CD4-positive, alpha-beta T cell treated with Interferon alpha-2 for 1 hour (primary cell): ENCODE measurements around the gene SLC48A1.
"Not testable (repeated sequence)": the region's sequence is repeated elsewhere in the genome, so short reads cannot be mapped to it uniquely, and the experiment has no call there.

ENCODE experiments used
- DNase-seq, 2 donors: peaks; one replicate each; pipeline ENCODE4 v3.0.0-alpha.2; 2020 to 2022

Gene SLC48A1

DNA sequence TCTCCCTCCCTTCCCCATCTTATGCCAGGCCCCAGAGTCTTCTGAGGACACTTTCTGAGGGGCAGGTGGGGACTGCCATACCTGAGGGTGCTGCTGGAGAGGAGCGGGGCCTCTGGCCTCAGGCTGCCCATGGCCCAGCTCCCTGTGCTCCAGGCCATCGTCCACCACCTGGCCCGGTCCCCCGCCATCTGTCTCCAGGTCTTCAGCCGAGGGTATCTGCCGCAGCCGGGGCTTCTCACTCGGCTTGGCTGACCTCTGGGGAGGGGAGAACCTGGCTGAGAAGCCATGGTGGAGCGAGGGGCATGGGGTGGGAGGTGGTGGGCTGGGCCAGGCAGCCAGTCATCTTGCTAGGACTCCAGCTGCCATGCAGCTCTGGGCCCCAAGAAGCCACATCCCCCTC, 21.6 kb downstream of the SLC48A1 start:
- no peak for DNase-seq

DNA sequence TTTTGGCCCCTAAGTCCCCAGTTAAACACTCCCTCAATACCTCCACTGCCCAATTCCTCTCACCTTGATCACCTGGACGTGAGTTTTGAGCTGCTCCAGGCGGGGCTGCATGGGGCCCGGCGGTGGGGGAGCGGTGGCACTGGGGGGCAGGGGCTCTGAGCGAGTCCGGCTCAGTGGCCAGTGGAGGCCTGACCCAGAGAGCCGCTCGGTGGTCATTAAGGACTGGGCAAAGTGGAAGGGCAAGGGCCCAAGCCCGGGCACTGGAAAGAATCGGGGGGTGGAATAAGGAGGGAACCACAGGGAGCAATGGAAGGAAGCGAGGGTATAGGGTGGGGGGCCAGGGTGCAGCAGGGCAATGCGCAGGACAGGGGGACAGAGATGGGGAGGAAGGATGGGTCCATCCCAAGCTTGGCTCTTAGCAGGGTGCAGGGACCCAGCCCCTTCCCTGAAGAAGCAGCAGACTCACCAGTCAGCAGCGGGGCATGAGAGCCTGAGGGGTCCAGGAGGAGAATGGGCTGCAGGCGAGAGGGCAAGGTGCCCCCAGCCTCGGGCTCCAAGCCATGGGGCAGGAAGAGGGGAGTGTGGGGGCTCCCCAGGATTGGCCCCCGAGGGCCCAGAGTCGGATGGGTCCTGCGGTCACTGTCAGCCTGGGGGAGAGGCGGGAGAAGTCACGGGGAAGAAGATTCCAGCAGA, 22.2 kb downstream of the SLC48A1 start:
- DNase-seq, result no peak

GRCh38 chr12:47795814-47796411, 22.9 kb downstream of the SLC48A1 start:
- DNase-seq, result no peak

GRCh38 chr12:47797441-47797840, 24.4 kb downstream of the SLC48A1 start:
- peak; percentile 49 to 60 for DNase-seq

DNA sequence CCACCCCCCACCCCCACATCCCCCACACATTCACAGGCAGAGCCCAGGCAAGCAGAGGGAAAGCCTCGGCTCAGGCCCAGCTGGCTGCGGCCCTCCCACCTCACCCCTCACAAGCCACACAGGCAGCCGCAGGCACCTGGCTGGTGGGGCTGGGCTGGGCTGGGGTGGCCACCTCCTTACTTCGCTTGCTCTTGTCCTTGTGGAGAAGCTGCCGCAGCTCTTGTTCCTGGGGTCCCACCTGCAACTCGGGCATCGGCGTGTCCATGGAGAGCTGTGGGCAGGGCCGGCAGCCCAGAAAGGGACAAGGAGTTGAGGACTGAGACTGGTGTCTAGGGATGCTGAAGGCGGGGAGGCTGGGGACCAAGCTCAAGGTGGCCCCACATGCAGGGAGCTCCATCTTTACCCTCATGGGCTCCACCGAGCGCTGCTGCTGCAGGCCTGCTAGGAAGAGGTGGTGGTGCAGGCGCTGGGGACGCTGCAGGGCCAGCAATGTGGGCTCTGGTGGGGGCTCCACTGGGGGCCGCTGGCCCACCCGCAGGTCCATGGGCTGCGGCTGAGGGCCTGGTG, 25.4 kb downstream of the SLC48A1 start:
- no peak for DNase-seq

DNA sequence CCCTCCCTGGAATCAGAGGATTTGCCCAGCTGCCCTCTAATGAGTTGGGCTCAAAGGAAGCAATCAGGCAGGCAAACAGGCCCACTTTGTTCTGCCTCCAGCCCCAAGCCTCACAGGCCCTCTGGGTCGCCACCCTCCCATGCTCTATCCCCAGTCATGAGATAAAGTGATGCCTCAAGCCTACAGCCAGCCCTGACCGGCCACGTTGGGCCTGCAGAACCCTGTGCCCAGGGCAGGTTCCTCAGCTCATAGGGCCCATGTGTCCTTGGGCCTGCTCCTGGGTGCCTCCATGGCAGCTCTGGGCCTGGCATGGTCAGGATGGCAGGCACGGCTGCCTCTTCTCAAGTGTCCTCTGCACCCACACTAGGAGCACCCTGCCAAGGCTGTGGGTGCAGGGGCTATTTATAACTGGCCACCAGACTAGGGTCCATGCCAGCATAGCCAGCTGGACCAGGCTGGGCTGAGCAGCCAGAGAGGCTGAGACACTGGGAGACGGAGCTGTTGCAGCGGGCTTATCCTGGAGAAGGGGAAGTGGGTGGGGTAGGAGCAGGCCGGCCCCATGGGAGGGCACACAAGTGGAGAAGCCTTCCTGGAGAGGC, 26.4 kb downstream of the SLC48A1 start:
- DNase-seq, result no peak

DNA sequence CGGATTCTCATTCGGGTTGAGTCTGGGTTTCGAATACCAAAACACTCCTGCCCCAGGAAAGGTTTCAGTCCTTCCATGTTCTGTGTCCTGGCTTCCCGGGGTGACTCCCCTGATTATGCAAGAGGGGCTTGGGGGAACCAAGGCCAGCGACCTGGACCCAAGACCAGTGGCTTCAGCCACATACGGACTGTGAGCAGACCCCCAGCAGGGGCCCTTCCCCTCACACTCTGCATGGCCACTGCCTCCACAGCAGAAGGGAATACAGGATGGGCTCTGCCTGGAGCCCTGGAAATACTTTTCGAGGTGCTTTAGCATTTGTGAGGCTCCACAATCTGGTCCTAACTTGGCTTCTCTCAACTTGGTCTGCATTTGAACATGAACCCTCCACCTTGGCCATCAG, 27.5 kb downstream of the SLC48A1 start:
- DNase-seq, result no peak

DNA sequence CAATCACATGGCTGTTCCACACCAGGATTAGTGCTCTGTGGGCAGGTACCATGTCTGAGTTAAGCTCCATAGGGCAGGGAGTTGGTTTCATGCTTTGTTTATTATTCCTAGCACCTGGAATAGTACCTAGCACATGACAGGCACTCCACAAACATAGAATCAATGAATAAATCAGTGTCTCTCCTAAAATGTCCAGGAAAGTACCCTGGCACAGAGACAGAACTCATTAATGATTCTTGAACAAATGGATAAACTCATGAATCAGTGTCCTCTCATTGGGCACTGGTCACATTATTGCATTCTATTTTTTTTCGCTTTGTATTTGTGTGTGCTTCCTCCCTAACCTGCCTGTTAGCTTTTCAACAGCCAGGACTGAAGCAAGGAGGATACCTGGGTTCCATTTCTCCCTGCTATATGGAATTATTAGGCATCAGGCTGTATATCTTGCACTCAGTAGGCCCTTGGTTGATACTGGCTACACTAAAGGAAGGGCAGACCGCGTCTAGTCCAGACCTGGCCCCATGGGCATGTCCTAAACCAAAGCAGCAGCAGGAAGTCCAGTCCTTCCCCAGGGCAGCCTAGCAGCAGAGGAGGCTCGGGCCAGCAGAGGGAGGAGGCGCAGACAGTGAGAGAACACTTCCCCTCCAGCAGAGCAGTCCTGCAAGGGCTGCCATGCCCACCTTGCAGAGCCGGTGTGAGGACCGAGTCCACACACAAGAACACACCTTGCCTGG, 28.3 kb downstream of the SLC48A1 start:
- peak in 1 of 2 donors; percentile 27 for DNase-seq

DNA sequence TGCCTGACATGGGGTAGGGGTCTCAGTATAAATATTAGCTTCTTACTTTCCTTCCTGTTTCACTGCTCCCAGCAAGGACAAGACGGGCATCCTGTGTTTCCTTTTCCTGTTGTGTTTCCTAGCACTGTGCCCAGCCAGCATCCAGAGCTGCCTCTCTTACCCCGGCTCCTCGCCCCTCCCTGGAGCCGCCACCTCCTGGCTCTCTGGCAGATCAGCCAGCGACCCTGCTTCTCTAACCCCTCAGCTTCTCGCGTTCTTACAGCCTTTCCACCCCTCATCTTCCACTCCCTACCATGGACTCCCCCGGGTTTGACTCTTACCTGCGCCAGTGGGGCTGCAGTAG, 28.8 kb downstream of the SLC48A1 start:
- no peak for DNase-seq

DNA sequence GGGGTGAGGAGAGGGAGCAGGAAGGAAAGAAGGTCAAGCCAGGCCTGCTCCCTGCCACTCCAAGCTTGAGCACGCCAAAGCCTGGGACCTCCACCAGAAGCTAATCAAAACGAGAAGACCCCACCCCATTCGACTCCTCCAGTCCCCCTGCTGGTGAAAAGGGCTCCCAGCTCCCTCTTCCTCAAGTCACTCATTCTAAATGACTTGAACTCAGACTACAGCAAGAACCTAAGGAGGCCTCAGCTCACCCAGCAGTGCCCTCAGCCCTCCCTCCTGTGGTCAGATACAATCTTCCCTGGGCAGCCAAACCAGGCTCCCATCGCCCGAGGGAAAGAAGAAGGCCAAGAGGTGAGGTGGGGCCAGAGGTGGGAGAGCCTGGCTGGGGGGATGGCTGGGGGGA, 29.3 kb downstream of the SLC48A1 start:
- DNase-seq, result no peak

- DNase-seq, result peak in 1 of 2 donors; percentile 26
These were observed 30.3 kb downstream of the SLC48A1 start for GRCh38 chr12:47803191-47803875.

DNA sequence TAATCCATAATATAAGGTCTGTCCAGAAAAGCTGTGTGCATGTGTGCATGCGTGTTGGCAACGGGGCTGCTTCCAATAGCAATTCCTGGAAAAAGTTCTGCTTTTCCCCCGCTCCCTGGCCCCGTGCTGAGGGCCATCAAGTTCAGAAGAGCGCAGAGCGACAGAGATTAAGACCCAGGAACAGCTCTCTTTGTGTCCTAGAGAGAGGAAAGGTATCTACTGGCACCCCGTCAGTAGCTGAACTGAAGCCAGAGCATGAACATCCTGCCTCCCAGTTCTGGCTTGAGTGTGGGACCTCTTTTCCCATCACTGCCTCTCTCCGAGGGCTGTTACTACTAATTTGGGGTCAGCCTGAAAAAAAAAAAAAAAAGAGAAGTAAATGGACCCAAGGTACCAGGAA, 31.1 kb downstream of the SLC48A1 start:
- no peak for DNase-seq

DNA sequence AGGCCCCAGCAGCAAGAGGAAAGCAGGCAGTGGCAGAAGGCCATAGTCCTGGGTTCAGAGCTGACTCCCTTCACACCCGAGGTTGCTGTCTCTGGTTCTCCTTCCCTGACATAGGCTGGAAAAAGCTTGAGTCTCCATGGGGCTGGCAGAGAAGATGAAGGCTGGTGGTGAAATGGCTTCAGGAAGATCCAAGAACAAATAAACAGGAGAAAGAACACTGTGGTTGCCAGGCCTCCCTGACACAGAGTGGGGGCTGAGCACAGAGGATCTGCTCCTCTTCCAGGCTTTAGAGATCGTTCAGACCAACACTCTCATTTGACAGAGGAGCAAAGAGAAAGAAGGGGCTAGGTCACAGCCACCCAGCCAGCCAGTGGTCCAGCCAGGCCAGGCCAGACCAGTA, 32.4 kb downstream of the SLC48A1 start:
- no peak for DNase-seq

DNA sequence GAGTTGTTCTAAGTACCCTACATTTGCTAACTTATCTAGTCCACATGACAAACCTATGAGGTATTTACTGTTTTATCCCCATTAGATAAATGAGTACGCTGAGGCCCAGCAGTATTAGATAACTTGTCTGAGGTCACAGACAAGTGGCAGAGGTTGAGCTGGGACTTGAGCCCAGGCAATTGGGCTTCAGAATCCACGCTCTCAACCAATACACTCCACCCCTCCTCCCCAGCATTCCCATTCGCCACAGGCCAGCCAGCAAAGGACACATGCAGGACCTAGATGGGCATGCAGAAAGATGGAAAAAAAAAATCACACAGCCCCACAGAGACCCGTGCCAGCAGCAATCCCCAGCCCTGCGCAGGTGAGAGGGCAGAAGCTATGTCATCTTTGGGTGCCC, 34.3 kb downstream of the SLC48A1 start:
- no peak for DNase-seq

- peak; percentile 90 to 92 for DNase-seq
These were observed 35.0 kb downstream of the SLC48A1 start for GRCh38 chr12:47808050-47808449.

DNA sequence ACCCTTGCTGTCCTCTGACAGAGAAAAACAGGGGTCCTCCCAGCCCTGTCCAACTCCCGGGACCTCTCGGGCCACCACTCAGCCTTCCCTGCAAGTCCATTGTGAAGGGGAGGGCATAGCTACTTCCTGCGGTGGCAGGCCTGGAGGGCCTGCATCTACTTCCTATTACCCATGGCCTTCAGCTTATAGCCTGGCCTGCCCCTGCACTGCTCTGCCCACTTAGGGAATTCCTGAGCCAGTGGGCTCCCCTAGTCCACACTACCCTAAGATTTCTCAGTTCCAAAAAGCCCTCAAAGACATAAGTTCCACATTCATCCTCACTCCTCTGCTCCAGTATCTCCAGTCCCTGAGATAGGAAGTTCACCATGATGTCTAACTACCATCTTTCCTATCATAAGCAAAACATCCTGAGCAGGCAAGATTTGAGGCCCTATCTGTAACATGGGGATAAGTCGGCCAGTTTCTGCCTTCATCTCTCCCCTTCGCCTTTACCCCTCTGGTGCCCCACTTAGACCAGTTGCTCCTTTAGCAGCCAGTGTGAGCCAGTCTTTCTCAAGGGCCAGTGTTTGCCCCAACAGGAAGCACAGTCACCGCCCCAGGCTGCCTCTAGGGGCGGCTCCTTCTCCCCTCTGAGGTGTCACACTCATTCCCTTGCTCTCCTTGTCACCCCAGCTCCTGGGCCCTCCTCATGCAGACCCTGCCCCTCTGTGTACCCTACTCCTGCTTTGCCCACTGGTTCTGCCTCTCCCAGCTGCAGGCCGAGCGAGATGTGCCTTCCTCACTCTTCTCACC, 35.7 kb downstream of the SLC48A1 start:
- DNase-seq, result peak; percentile 39 to 62

GRCh38 chr12:47809518-47809917, 36.5 kb downstream of the SLC48A1 start:
- not testable (repeated sequence) for DNase-seq

DNA sequence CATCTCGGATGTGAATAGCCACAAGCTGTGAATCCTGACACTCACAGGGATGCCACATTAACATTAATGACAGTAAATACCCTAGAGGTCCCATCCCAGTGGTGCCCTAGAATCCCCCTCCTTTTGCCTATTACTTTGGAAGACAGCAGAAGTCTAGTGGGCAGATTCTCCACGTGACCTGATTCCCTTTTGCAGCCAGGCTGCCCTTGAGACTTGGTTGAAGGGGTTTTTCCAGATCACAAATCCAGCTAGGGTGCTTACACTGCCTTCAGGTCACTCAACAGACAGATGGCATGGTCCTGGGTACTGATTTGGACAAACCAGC, 38.0 kb downstream of the SLC48A1 start:
- DNase-seq, result no peak

- no peak for DNase-seq
These were observed 38.8 kb downstream of the SLC48A1 start for GRCh38 chr12:47811581-47812484.

GRCh38 chr12:47812797-47813510, 39.9 kb downstream of the SLC48A1 start:
- peak; percentile 92 to 93 for DNase-seq
